Fibroblast of skin of right biceps (primary cell): ENCODE measurements around the gene DBH.
"Not testable (repeated sequence)": the region's sequence is repeated elsewhere in the genome, so short reads cannot be mapped to it uniquely, and the experiment has no call there.

Experiments used
- DNase-seq: peaks from one replicate; pipeline ENCODE4 v3.0.0-alpha.2; 2013

DBH gene

GRCh38 chr9:133669182-133669801 lies 33.1 kb downstream of the DBH start:
- DNase-seq = no peak

DNA sequence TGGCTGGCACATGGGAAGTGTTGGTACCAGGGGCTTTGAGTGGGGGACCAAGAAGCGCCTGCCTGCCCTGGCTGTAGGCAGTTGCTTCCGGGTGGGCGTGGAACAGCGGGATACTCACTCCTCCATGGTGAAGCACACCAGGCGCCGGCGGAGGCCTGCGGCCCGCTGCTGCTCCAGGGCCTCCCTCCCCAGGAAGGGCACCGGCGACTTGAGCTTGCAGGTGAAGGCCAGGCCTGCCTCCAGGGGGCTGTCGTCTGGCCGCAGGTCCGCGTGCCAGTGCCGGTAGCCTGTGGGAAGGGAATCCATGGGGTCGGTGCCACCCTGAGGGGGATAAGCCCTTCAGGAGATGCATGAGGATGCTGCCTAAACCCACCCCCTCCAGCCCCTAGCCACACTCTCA lies 34.3 kb downstream of the DBH start:
- DNase-seq = no peak

GRCh38 chr9:133671371-133671770 lies 35.2 kb downstream of the DBH start:
- no peak for DNase-seq

- no peak for DNase-seq
These were observed 36.5 kb downstream of the DBH start for GRCh38 chr9:133672503-133673257.

- no peak for DNase-seq
These were observed 37.1 kb downstream of the DBH start for GRCh38 chr9:133673258-133673655.

DNA sequence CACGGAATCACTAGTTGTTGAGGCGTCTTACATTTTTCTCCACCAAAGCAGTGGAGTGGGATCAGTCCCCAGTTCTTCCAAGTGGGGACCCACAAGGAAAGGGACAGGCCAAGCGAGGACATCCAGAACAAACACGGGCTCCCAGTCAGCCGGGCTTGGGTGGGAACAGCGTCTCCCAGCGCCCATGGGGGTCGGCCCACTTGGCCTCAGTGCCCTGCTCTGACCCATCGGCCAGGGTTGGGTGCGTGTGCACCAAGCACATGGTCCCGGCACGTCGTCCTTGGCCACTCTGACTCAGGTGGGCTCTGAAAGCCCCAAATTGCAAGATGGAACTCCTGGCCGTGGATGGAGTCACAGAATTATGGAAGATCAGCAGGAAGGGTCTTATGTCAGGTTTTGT lies 37.9 kb downstream of the DBH start:
- no peak for DNase-seq

GRCh38 chr9:133675796-133676195 lies 39.6 kb downstream of the DBH start:
- DNase-seq = not testable (repeated sequence)

DNA sequence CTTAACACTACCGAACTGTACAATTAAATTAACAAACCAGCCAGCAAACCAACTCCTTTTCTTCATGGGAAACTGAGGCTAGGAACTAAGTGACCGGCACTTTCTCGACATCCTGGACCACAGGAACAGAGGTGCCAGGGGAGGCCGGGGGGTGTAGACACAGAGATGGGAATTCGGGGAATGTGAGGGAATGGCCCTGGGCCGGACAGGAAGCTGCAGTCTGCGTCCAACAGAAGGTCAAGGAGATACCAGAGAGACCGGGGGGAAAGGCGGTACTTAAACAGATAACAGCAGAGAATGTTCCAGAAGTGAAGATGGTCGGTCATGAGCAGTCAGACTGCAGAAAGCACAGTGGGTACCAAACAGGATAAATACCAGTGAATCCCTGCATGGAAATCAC lies 40.3 kb downstream of the DBH start:
- DNase-seq = no peak

GRCh38 chr9:133677126-133678010 lies 41.2 kb downstream of the DBH start:
- no peak for DNase-seq

- DNase-seq = no peak
These were observed 42.9 kb downstream of the DBH start for GRCh38 chr9:133679056-133679455.

GRCh38 chr9:133679466-133680061 lies 43.4 kb downstream of the DBH start:
- no peak for DNase-seq

GRCh38 chr9:133680250-133680975 lies 44.2 kb downstream of the DBH start:
- no peak for DNase-seq

- DNase-seq = no peak
These were observed 45.0 kb downstream of the DBH start for GRCh38 chr9:133680976-133681657.

DNA sequence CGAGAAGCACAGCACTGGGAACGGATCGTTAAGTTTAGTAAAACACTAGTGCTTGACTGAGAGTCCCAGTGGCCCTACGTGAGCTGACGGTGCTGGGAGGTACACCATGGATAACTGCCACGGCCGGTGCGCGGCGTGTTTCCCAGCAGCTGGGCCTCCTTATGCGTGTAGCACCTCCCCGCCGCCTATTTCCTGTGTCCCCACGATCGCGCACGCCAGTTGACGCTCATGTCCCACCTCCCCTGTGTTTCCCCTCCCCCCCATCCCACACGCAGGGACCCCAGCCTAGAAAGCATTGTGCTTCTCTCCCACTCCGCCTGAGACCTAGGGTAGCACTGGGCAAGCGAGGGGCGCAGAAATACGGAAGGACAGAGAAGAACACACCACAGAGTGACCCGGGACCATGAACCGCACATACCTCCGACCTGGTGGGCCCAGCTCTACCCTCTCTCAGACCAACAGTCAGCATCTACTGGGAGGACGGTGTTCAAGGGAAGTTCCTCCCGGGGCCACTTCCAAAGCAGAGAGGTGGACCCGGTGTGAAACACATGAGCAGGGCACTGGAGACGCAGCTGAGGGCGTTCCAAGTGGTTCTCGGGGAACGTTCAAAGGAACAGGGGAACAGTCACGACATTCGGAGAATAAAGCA lies 45.6 kb downstream of the DBH start:
- no peak for DNase-seq

DNA sequence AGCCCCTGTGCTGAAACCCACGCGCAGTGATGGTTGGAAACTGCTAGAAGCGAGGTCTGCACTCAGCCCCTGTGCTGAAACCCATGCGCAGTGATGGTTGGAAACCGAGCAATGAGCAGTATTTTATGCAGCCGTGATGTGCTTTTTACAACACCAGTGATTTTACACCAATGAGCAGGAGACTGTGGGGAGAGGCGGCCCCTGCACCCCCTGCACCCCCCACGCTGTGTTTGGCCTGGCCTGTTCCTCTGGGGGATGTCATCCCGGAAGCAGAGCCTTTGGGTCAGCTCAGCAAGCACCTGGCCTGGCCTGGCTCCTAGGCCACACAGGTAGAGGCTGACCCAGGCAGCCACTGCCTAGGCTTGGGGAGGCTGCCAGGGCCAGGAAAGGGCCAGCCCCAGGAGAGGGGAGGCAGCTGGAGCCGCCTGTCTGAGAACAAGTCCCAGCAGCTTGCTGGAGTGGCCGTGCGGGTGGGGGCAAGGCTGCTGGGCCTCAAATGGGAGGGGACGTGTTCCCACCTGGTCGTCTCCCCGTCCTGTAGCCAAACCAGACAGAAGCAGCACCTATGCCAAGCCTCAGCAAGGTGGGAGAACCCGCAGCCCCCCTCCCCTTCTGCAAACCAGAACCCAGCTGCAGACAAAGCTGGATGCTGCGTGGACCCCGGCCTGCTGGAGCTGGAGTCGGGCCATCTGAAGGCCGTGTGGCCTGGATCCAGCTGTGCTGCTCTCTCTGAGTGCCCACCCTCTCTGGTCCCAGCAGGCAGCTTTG lies 46.8 kb downstream of the DBH start:
- no peak for DNase-seq

DNA sequence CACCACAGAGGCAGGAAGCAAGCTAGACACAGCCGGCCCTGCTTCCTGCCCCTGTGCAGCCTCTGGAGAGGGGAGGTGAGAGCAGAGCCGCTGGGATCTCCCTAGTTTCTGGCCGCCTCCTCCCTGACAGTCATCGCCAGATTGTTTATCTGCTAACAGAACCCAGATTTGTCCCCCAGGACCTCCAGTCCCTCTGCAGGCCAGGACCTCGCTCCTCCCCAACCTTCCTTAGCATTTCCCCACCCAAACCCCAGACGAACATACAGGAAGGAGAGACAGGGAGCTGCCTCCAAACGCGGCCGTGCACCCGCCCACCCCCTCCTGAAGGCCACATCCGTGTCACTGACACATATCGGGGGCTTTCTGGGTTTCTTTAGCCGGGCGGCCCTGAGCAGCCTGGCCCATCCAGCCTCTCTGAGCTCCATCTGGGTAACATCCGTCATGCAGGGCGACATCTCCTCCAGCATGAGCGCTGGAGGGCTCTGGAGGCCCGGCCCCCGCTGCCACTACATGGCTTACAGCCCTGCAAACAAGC lies 47.5 kb downstream of the DBH start:
- peak; percentile 40 for DNase-seq

DNA sequence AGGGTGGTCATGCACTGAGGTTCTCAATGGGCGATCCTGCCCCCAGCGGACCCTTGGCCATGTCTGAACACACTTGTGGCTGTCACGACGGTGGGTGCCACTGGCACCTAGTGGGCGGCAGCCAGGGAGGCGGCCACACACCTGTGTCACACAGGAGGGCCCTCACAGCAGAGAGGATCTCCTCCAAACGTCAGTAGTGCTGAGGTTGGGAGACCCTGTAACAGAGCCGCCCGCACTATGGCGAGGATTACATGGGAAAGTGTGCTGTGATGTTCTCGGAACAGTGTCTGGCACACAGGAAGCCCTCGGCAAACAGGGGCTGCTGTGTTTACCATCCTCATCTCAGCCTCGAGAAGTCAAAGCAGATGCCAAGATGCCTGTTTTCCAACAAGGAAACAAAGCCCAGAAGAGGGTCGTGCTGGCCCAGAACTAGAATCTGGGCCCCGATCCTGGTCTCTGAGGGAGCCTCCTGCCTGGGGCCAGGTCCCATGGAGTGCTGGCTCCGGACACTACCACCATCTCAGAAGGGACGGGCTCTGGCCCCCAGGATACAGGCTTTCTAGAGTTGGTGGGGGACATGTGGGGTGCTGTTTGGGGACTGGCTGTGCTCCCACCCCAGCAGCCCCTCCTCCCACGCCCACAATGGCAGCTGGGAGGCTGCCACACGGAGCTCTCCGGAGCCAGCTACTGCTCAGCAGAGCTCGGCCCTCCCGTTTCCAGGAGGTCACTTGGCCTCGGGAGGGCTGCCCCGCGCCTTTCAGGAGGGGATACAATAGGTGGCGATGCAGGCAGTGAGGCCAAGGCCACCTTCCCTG lies 48.2 kb downstream of the DBH start:
- DNase-seq = no peak

DNA sequence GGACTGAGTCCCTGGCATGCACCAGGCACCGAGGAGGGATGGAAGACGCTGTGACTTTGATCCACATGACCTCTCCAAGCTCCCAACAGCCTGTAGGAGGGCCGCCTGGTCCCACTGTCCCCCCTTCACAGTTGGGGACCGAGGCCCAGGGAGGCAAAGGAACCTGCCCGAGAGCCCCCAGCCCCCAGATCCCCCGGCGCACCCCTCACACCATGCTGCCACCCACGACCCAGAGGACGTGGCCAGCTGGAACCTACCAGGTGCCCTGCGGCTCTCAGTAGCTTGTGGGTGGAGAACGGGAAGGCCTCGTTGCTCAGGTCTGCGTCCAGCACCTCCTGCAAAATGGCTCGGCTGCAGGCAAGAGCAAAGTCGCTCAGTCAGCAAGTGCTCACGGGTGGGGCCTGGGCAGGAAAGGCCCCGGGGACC lies 48.8 kb downstream of the DBH start:
- no peak for DNase-seq
